ENCODE results near the gene COTL1. TPM values are rescaled to one million over a fixed set of nuclear protein-coding genes. Genes with fewer than 3 reads are reported as not detected.

COTL1 gene
- total RNA-seq, 2 donors from 2014 or later = 79.1 to 138 TPM

DNA sequence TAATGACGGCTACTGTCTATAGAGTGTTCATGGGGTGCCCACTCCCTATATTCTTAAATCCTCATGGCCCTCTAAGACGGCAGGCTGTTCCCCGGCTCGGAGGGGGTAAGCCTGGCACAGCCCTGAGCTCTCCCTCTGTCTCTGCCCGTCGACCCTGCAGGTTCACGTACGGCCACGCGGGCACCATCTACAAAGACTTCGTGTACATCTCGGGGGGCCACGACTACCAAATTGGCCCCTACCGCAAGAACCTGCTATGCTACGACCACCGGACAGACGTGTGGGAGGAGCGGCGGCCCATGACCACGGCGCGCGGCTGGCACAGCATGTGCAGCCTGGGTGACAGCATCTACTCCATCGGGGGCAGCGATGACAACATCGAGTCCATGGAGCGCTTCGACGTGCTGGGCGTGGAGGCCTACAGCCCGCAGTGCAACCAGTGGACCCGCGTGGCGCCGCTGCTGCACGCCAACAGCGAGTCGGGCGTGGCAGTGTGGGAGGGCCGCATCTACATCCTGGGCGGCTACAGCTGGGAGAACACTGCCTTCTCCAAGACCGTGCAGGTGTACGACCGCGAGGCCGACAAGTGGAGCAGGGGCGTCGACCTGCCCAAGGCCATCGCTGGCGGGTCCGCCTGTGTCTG is 43.7 kb upstream of the COTL1 start:
- intact Hi-C loops (cut with DNase I) = no loop called here
- no peaks in the 10 kb centered on the region for H3K9me3 ChIP-seq
- H3K36me3 ChIP-seq = peaks cover 20% of the 10 kb centered on the region
- DNase-seq = no peak
- TF ChIP-seq, protein P1, sequence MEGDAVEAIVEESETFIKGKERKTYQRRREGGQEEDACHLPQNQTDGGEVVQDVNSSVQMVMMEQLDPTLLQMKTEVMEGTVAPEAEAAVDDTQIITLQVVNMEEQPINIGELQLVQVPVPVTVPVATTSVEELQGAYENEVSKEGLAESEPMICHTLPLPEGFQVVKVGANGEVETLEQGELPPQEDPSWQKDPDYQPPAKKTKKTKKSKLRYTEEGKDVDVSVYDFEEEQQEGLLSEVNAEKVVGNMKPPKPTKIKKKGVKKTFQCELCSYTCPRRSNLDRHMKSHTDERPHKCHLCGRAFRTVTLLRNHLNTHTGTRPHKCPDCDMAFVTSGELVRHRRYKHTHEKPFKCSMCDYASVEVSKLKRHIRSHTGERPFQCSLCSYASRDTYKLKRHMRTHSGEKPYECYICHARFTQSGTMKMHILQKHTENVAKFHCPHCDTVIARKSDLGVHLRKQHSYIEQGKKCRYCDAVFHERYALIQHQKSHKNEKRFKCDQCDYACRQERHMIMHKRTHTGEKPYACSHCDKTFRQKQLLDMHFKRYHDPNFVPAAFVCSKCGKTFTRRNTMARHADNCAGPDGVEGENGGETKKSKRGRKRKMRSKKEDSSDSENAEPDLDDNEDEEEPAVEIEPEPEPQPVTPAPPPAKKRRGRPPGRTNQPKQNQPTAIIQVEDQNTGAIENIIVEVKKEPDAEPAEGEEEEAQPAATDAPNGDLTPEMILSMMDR (IDR thresholded peaks at IDR 0.05) = no peak
- no peak overlapping the region for H3K27ac ChIP-seq
- H3K9ac ChIP-seq (ENCODE audit: low read depth in 2 of 2, low read length in 2 of 2) = no peak overlapping the region
- H3K4me3 ChIP-seq = no peak overlapping the region
- no peaks in the 10 kb centered on the region for H3K27me3 ChIP-seq
- H3K4me1 ChIP-seq = no peaks in the 10 kb centered on the region

DNA sequence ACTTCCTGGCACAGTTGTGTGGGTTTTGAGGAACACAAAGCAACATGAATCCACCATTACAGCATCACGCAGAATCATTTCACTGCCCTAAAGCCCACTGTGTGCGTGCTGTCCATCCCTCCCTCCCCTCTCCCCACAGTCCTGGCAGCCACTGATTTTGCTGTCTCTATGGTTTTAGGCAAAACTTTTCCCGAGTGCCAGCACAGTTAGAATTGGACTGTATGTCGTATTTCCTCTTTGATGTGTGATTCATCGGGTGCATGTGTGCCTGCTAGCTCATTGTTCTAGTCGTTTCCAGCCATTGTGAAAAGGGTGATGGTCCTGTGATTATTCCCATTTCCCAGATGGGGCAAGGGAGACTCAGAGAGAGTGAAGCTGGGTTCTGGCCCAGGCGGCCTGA is 43.1 kb upstream of the COTL1 start:
- Histone ChIP-seq H3K4me1 (no peaks in the 10 kb centered on the region), H3K4me3 (no peak overlapping the region), H3K9ac (ENCODE audit: low read depth in 2 of 2, low read length in 2 of 2) (no peak overlapping the region), H3K9me3 (no peaks in the 10 kb centered on the region), H3K36me3 (peaks cover 20% of the 10 kb centered on the region), H3K27ac (no peak overlapping the region), H3K27me3 (no peaks in the 10 kb centered on the region)
- DNase-seq = no peak
- TF ChIP-seq, protein P1 (IDR thresholded peaks at IDR 0.05) = no peak
- intact Hi-C loops (cut with DNase I) = no loop called here

DNA sequence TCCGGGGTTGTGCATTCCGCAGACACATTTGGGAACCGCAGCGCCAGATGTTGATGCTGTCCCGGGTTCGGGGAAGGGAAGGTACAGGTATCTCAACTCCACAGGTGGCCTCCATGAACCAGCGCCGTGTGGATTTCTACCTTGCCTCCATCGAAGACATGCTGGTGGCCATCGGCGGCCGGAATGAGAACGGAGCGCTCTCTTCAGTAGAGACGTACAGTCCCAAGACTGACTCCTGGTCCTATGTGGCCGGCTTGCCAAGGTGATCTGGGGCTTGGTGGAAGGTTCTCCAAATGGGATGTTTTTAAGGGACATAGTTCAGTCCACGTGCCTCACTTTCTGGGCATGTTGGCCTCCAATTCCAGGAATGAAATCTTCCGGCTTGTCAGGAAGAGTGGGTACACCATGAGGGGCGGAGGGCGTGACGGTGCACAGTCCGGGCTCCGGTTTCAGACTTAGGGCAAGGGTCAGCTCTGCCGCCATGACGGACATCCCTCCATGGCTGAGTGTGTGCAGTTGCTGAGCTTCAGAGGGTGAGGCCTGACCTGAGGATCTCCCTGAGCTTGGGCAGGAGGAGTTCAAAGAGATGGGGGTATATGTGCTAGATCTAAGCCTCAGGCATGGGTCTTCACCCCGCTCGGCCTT is 41.9 kb upstream of the COTL1 start:
- TF ChIP-seq, protein P1 (IDR thresholded peaks at IDR 0.05) = no peak
- H3K4me3 ChIP-seq = no peak overlapping the region
- no peak for DNase-seq
- H3K36me3 ChIP-seq = peaks cover 20% of the 10 kb centered on the region
- intact Hi-C loops (cut with DNase I) = no loop called here
- H3K9ac ChIP-seq (ENCODE audit: low read depth in 2 of 2, low read length in 2 of 2) = no peak overlapping the region
- no peak overlapping the region for H3K27ac ChIP-seq
- no peaks in the 10 kb centered on the region for H3K27me3 ChIP-seq
- no peaks in the 10 kb centered on the region for H3K4me1 ChIP-seq
- no peaks in the 10 kb centered on the region for H3K9me3 ChIP-seq

DNA sequence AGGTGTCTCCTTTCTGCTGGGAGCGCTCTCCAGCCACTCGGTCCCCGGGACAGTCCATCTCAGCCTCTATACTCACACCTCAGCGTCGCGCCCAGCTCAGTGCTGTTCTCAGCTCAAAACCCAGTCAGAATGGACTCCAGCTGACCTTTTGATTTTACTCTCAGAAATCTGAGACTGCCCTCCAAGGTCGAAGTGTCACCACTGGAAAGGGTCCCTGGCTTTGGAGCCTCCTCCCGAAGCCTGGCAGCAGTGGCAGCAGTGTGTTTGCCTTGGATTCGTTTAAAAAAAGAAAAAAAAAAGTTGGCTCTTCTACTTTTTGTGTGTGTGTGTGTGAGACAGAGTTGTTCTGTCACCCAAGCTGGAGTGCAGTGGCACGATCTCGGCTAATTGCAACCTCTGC is 40.8 kb upstream of the COTL1 start:
- Histone ChIP-seq H3K27ac (no peak overlapping the region), H3K4me1 (no peaks in the 10 kb centered on the region), H3K4me3 (no peak overlapping the region), H3K9ac (ENCODE audit: low read depth in 2 of 2, low read length in 2 of 2) (no peak overlapping the region), H3K9me3 (no peaks in the 10 kb centered on the region), H3K36me3 (peaks cover 20% of the 10 kb centered on the region), H3K27me3 (no peaks in the 10 kb centered on the region)
- no peak for DNase-seq
- intact Hi-C loops (cut with DNase I) = no loop called here
- TF ChIP-seq, protein P1 (IDR thresholded peaks at IDR 0.05) = no peak

DNA sequence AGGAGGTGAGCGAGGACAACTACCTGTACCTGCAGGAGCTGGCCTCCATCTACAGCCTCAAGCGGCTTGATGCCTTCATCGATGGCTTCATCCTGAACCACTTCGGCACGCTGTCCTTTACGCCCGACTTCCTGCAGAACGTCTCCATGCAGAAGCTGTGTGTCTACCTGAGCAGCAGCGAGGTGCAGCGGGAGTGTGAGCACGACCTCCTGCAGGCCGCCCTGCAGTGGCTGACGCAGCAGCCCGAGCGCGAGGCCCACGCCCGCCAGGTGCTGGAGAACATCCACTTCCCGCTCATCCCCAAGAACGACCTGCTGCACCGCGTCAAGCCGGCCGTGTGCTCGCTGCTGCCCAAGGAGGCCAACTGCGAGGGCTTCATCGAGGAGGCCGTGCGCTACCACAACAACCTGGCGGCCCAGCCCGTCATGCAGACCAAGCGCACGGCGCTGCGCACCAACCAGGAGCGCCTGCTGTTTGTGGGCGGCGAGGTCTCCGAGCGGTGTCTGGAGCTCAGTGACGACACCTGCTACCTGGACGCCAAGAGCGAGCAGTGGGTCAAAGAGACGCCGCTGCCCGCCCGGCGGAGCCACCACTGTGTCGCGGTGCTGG is 39.5 kb upstream of the COTL1 start:
- TF ChIP-seq, protein P1 (IDR thresholded peaks at IDR 0.05) = no peak
- Histone ChIP-seq H3K4me1 (no peaks in the 10 kb centered on the region), H3K9ac (ENCODE audit: low read depth in 2 of 2, low read length in 2 of 2) (no peak overlapping the region), H3K4me3 (no peak overlapping the region), H3K27ac (no peak overlapping the region), H3K36me3 (peaks cover 20% of the 10 kb centered on the region), H3K9me3 (no peaks in the 10 kb centered on the region), H3K27me3 (no peaks in the 10 kb centered on the region)
- DNase-seq = no peak
- intact Hi-C loops (cut with DNase I) = no loop called here
